ENCODE data around the gene KAT8. TPM values are rescaled to one million over a fixed set of nuclear protein-coding genes. Genes with fewer than 3 reads are reported as not detected.
A peak's percentile ranks its signal among the peaks of the same experiment; 100 is the strongest.

Gene KAT8
- polyA plus RNA-seq, 1 experiment = 31.9 TPM

DNA sequence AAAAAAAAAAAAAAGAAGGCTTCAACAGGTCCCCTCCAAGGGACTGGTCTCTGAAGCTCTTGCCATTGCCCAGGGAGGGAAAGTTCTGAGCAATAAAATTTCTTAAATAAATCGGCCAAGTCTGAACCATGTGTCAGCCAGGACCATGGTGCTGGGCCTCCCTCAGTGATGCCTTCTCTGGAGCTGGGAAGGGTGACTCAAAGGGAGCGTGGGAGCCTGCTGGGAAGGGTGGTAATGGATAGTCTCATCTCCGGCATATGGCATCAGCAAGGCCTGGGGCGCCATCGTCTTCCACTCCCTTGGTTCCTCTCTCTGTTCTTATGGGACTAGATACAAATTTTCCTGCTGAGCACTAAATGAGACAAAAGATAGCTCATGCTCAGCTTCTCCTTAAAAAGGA, 25.1 kb upstream of the KAT8 start:
- Histone ChIP-seq H3K27me3 (ENCODE audit: control insufficient read depth, insufficient read depth, low read length) (no peaks in the 10 kb centered on the region), H3K36me3 (ENCODE audit: control insufficient read depth, insufficient read depth, low read length) (peaks cover 9% of the 10 kb centered on the region), H3K4me3 (ENCODE audit: low read depth, low read length) (no peak overlapping the region)
- ChIA-PET CTCF (interaction anchor here (0.7 to 6.4 kb wide), 5 partner anchors 27 to 350 kb away, joined by 3 to 54 read pairs (median 3); partner anchors contain the start of genes HSD3B7 and ZNF843), POLR2A (interaction anchor here (0.7 kb wide), 1 partner anchor 59 kb away, joined by 5 read pairs; no protein-coding TSS in a partner anchor)
- DNase-seq (ENCODE audit: low read depth) = no peak
- TF ChIP-seq, protein P1, sequence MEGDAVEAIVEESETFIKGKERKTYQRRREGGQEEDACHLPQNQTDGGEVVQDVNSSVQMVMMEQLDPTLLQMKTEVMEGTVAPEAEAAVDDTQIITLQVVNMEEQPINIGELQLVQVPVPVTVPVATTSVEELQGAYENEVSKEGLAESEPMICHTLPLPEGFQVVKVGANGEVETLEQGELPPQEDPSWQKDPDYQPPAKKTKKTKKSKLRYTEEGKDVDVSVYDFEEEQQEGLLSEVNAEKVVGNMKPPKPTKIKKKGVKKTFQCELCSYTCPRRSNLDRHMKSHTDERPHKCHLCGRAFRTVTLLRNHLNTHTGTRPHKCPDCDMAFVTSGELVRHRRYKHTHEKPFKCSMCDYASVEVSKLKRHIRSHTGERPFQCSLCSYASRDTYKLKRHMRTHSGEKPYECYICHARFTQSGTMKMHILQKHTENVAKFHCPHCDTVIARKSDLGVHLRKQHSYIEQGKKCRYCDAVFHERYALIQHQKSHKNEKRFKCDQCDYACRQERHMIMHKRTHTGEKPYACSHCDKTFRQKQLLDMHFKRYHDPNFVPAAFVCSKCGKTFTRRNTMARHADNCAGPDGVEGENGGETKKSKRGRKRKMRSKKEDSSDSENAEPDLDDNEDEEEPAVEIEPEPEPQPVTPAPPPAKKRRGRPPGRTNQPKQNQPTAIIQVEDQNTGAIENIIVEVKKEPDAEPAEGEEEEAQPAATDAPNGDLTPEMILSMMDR (IDR thresholded peaks at IDR 0.05; ENCODE audit: insufficient read depth, low read depth, low read length) = no peak

DNA sequence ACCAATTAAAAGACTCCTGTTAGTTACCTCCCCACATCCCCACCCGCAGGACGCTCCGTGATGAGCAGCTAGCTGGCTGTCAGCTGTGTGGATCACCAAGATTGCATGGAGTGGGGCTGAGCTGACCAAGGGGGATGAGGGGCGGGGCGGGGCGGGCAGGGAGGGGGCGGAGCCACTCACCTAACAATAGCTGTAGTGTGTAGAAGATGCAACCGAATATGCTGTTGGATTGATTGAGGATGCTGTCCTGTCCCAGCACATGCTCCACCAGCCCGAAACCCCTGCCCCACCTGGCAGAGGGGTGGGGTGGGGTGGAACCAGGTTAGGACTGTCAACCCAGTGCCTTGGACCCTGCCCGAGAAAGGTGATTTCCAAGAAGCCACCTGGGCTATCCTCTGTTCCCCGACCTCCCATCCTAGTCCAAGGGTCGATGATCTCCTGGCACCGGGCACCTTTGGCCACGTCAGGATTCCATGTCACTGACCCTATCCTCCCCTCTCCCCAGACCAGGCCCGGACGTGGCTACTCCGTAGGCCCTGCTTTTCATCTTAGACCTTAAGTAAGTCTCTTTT, 24.2 kb upstream of the KAT8 start:
- no peak for DNase-seq (ENCODE audit: low read depth)
- Histone ChIP-seq H3K36me3 (ENCODE audit: control insufficient read depth, insufficient read depth, low read length) (peaks cover 7% of the 10 kb centered on the region), H3K27me3 (ENCODE audit: control insufficient read depth, insufficient read depth, low read length) (no peaks in the 10 kb centered on the region), H3K4me3 (ENCODE audit: low read depth, low read length) (peak overlapping the region; percentile 93)
- TF ChIP-seq, protein P1 (IDR thresholded peaks at IDR 0.05; ENCODE audit: insufficient read depth, low read depth, low read length) = no peak
- POLR2A ChIA-PET = no interaction called here
- CTCF ChIA-PET = interaction anchor here (1.1 to 6.4 kb wide), 4 partner anchors 14 to 151 kb away, joined by 3 to 54 read pairs (median 3); partner anchors contain the start of gene HSD3B7

DNA sequence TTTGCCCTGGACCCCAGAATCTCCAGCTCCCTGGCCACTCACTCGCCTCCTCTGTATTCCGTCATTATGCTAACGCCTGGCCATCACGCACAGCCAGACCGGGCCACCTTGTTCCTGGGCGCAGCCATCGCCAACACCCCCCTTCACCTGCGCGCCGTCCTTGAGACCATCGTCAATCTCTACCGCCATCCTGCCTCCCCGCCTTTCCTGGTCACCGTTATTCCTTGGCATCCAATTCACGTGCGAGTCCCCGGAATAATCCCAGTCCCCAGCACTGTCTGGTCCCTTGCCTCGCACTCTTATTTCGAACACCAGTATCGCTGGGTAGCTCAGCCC, 23.4 kb upstream of the KAT8 start:
- DNase-seq (ENCODE audit: low read depth) = no peak
- H3K27me3 ChIP-seq (ENCODE audit: control insufficient read depth, insufficient read depth, low read length) = no peaks in the 10 kb centered on the region
- H3K4me3 ChIP-seq (ENCODE audit: low read depth, low read length) = peak overlapping the region; percentile 93
- CTCF ChIA-PET = interaction anchor here (0.5 to 6.4 kb wide), 7 partner anchors 14 to 152 kb away, joined by 3 to 54 read pairs (median 3); partner anchors contain the start of gene HSD3B7
- TF ChIP-seq, protein P1 (IDR thresholded peaks at IDR 0.05; ENCODE audit: insufficient read depth, low read depth, low read length) = no peak
- POLR2A ChIA-PET = no interaction called here
- peaks cover 3% of the 10 kb centered on the region for H3K36me3 ChIP-seq (ENCODE audit: control insufficient read depth, insufficient read depth, low read length)

DNA sequence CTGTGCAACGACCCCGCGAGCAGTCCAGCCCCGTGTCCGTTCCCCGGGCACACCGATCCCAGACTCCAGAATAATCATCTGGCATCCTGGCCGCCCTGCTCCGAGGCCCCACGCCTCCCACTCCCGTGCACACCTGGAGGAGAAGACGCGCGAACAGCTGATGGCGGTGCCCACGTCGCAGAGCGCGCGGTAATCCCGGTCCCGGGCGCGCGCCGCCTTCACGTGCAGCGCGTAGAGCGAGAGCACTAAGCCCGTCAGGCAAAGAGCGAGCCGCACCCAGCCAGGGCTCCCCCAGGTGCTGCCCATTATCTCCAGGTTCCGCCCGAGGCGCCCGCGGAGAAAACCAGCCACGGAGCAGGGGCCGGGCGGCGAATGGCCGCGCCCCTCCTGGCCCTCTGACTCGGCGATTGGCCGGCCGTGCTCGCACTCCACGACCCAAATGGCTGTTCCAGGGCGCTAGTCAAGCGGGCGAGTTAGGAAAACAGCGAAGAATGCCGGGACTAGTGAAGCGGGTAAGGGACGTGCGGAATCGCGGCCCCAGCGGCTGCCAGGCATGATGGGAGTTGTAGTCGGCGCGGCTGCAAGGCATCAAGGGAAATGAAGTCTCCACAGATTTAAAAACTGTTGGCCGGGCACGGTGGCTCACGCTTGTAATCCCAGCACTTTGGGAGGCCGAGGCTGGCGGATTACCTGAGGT, 22.9 kb upstream of the KAT8 start, which contains the start of gene VKORC1:
VKORC1 (minus strand) TSS at position 374 of the 697 bp plus-strand sequence; CDS start at position 306, 68 bp downstream.
- ChIA-PET CTCF (interaction anchor here (0.5 to 6.4 kb wide), 7 partner anchors 15 to 153 kb away, joined by 3 to 54 read pairs (median 3); partner anchors contain the start of gene HSD3B7), POLR2A (interaction anchor here (0.7 kb wide), 1 partner anchor 96 kb away, joined by 7 read pairs; no protein-coding TSS in a partner anchor)
- peak; percentile 88 for DNase-seq (ENCODE audit: low read depth)
- Histone ChIP-seq H3K36me3 (ENCODE audit: control insufficient read depth, insufficient read depth, low read length) (no peaks in the 10 kb centered on the region), H3K27me3 (ENCODE audit: control insufficient read depth, insufficient read depth, low read length) (no peaks in the 10 kb centered on the region), H3K4me3 (ENCODE audit: low read depth, low read length) (peak within 1 kb of the TSS; percentile 93)
- TF ChIP-seq, protein P1 (IDR thresholded peaks at IDR 0.05; ENCODE audit: insufficient read depth, low read depth, low read length) = no peak
